PC-3 (cell line): ENCODE data around the gene SLC12A8.

Experiments used
- EZH2phosphoT487 ChIP-seq: fragments of 300-600 bp; sonication (generic); IDR thresholded peaks from 2 replicates; pipeline ENCODE4 v1.6.1; 2018; ENCODE audit warnings: mild to moderate bottlenecking, antibody characterized with exemption, low read length, borderline replicate concordance
- TF ChIP-seq, protein P1 (sequence below): fragments of 300-600 bp; sonication (generic); conservative IDR thresholded peaks from 2 replicates; pipeline ENCODE4 v1.5.1; 2017; ENCODE audit warnings: antibody characterized with exemption, low read depth, mild to moderate bottlenecking, low read length

DNA sequence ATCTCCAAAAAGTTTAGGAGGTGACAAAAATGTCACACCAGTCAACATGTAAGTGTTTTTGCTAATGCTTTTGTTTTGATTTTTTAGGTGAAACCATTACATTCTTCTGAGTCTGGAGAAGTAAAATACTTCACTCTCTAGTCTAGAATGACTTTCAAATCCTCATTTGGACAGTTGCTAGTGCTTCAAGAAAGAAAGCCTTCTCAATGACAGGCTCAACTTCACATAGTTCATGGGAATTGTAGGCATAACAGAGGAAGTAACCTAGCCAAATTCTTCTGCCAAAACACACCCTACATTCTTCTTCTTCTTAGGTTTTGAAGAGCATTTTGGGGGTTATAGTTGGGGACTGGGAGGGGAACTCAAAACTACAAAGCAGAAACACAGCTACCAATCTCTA lies 127.4 kb downstream of the SLC12A8 start:
- TF ChIP-seq, protein P1, sequence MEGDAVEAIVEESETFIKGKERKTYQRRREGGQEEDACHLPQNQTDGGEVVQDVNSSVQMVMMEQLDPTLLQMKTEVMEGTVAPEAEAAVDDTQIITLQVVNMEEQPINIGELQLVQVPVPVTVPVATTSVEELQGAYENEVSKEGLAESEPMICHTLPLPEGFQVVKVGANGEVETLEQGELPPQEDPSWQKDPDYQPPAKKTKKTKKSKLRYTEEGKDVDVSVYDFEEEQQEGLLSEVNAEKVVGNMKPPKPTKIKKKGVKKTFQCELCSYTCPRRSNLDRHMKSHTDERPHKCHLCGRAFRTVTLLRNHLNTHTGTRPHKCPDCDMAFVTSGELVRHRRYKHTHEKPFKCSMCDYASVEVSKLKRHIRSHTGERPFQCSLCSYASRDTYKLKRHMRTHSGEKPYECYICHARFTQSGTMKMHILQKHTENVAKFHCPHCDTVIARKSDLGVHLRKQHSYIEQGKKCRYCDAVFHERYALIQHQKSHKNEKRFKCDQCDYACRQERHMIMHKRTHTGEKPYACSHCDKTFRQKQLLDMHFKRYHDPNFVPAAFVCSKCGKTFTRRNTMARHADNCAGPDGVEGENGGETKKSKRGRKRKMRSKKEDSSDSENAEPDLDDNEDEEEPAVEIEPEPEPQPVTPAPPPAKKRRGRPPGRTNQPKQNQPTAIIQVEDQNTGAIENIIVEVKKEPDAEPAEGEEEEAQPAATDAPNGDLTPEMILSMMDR: no peak
- TF ChIP-seq EZH2phosphoT487: no peak
